Measurements from ENCODE around the gene PDIA3. TPM values are rescaled to one million over a fixed set of nuclear protein-coding genes. Genes with fewer than 3 reads are reported as not detected.

PDIA3 gene
- total and polyA plus RNA-seq, 2 of the 13 experiments (the other 11 are each of a cell fraction or from before 2014, with no cell fraction given) = 238 to 433 TPM

DNA sequence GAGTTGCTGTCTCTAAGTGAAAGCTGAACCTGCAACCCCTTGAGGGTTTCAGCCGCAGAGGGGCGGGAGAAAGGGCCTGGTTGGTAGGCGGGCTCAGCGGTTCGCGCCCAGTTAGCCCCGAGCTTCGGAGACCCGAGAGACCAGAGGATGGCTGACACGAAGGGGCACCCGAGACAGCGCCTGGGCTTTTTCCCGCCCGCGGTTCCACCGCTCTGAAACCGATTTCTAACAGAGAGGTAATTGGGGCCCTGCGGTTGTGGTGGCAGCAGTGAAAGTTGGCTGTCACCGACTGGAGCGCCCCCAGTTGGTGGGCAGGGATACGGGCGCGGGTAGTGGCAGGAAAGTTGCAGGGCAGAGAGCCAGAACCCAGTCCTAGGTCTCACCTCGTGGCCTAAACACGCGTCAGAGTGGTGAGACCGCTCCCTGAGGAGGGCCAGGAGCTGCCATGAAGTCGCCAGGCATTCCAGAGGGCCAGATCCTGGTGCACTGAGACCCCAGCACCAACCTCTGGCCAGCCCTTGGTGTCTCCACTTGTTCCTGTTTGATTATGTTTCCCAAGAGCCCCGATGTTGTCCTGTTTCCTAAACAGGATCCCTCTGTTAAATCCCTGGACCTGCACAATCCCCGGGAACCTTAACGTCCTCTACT lies 31.2 kb downstream of the PDIA3 start (continued):
- peak; percentile 78 for TF ChIP-seq ARID4A (CRISPR knock-in tag; IDR thresholded peaks at IDR 0.05; ENCODE audit: borderline replicate concordance)
- TF ChIP-seq, protein P1, sequence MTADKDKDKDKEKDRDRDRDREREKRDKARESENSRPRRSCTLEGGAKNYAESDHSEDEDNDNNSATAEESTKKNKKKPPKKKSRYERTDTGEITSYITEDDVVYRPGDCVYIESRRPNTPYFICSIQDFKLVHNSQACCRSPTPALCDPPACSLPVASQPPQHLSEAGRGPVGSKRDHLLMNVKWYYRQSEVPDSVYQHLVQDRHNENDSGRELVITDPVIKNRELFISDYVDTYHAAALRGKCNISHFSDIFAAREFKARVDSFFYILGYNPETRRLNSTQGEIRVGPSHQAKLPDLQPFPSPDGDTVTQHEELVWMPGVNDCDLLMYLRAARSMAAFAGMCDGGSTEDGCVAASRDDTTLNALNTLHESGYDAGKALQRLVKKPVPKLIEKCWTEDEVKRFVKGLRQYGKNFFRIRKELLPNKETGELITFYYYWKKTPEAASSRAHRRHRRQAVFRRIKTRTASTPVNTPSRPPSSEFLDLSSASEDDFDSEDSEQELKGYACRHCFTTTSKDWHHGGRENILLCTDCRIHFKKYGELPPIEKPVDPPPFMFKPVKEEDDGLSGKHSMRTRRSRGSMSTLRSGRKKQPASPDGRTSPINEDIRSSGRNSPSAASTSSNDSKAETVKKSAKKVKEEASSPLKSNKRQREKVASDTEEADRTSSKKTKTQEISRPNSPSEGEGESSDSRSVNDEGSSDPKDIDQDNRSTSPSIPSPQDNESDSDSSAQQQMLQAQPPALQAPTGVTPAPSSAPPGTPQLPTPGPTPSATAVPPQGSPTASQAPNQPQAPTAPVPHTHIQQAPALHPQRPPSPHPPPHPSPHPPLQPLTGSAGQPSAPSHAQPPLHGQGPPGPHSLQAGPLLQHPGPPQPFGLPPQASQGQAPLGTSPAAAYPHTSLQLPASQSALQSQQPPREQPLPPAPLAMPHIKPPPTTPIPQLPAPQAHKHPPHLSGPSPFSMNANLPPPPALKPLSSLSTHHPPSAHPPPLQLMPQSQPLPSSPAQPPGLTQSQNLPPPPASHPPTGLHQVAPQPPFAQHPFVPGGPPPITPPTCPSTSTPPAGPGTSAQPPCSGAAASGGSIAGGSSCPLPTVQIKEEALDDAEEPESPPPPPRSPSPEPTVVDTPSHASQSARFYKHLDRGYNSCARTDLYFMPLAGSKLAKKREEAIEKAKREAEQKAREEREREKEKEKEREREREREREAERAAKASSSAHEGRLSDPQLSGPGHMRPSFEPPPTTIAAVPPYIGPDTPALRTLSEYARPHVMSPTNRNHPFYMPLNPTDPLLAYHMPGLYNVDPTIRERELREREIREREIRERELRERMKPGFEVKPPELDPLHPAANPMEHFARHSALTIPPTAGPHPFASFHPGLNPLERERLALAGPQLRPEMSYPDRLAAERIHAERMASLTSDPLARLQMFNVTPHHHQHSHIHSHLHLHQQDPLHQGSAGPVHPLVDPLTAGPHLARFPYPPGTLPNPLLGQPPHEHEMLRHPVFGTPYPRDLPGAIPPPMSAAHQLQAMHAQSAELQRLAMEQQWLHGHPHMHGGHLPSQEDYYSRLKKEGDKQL (CRISPR knock-in tag; IDR thresholded peaks at IDR 0.05; ENCODE audit: low read depth) = no peak
- TF ChIP-seq ZC3H13 (CRISPR knock-in tag; IDR thresholded peaks at IDR 0.05) = peak; percentile 71; the same call in 1 of the 2 replicates
- TF ChIP-seq ATF2 (CRISPR knock-in tag; IDR thresholded peaks at IDR 0.05) = no peak
- TF ChIP-seq PHB2 (IDR thresholded peaks at IDR 0.05; ENCODE audit: partially characterized antibody) = no peak
- TF ChIP-seq, protein P2, sequence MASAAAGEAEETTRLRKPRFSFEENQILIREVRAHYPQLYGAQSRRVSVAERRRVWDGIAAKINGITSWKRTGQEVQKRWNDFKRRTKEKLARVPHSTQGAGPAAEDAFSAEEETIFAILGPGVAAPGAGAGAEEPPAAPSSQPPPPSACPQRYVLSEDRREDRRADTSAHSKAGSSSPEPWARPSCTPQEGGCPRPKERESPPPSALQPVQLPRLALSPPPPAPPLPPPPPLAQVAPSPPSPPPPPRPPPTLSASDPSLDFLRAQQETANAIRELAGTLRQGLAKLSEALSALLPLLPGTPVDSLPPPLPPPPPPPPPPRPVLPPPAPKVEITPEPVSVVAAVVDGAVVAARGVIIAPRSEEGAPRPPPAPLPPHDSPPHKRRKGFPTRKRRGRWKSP (CRISPR knock-in tag; IDR thresholded peaks at IDR 0.05) = no peak
- TF ChIP-seq ZNF383 (CRISPR knock-in tag; IDR thresholded peaks at IDR 0.05; ENCODE audit: borderline replicate concordance) = no peak; the same call in 1 of the 2 replicates
- 0 out of 2 replicates have a peak, but pooled peaks have one; percentile 4 for TF ChIP-seq ZNF431 (CRISPR knock-in tag; IDR thresholded peaks at IDR 0.05; ENCODE audit: borderline replicate concordance, low read depth)
- TF ChIP-seq TSC22D2 (CRISPR knock-in tag; IDR thresholded peaks at IDR 0.05; ENCODE audit: borderline replicate concordance) = no peak
- no peak for TF ChIP-seq ARID3A (IDR thresholded peaks at IDR 0.05; ENCODE audit: low read depth, low read length)
- no peak for TF ChIP-seq MXD4 (CRISPR knock-in tag; IDR thresholded peaks at IDR 0.05)
- no peak for TF ChIP-seq FOXA3 (CRISPR knock-in tag; IDR thresholded peaks at IDR 0.05)
- TF ChIP-seq NCOR1 (IDR thresholded peaks at IDR 0.05; ENCODE audit: borderline replicate concordance, low read length) = no peak
- TF ChIP-seq HNF4A (CRISPR knock-in tag; IDR thresholded peaks at IDR 0.05) = no peak
- TF ChIP-seq TEAD3 (CRISPR knock-in tag; optimal IDR thresholded peaks at IDR 0.05; ENCODE audit: borderline replicate concordance) = peak; percentile 69

Data from HepG2 (cell line).